Peyer's patch (tissue), 4 donors: ENCODE measurements around the gene TWF1. TPM values are rescaled to one million over a fixed set of nuclear protein-coding genes. Genes with fewer than 3 reads are reported as not detected.

ENCODE experiments used
- DNase-seq, 3 donors: peaks; one replicate each; pipeline ENCODE4 v3.0.0-alpha.2; 2017 to 2019
- H3K27ac ChIP-seq, 4 donors: fragments of 200-600 bp; sonication (generic); one replicate each; pipeline ENCODE4 v1.5.1; 2016 to 2019
- H3K27me3 ChIP-seq, 2 donors: fragments of 200-600 bp; sonication (generic); one replicate each; pipeline ENCODE4 v1.5.1; 2019
- H3K36me3 ChIP-seq, 3 donors: fragments of 200-600 bp; sonication (generic); one replicate each; pipeline ENCODE4 v1.5.1; 2016 to 2019
- H3K4me1 ChIP-seq, 4 donors: fragments of 200-600 bp; sonication (generic); one replicate each; pipeline ENCODE4 v1.5.1; 2016 to 2019
- H3K4me3 ChIP-seq, 4 donors: fragments of 200-600 bp; sonication (generic); 1 replicate in 3 of 4; 2 replicates in 1 of 4; pipeline ENCODE4 v1.5.1; 2016 to 2019; ENCODE audit warnings: mild to moderate bottlenecking in 1 of 4
- H3K9me3 ChIP-seq, 4 donors: fragments of 200-600 bp; sonication (generic); one replicate each; pipeline ENCODE4 v1.5.1; 2016 to 2019; ENCODE audit warnings: mild to moderate bottlenecking in 1 of 4
- POLR2A ChIP-seq, 2 donors: fragments of 450-650 bp; IDR thresholded peaks; one replicate each; pipeline ENCODE4 v1.5.1; 2017; ENCODE audit warnings: antibody characterized with exemption in 2 of 2, mild to moderate bottlenecking in 2 of 2, moderate library complexity in 2 of 2
- total RNA-seq, 4 donors: library from RNA; depleted of rRNA; stranded (reverse); fragments of >200 nt; gene quantifications; one replicate each; pipeline ENCODE4 v1.1.0, GENCODE V29; 2016
- TF ChIP-seq, protein P1 (sequence below), 6 experiments: fragments of 450-650 bp in 4 of 6; fragments of 200-600 bp in 2 of 6; sonication (generic) in 1 of 6; IDR thresholded peaks; one replicate each; pipeline ENCODE4 v1.5.1; 2017 to 2019; ENCODE audit warnings: antibody characterized with exemption in 6 of 6, mild to moderate bottlenecking in 3 of 6, moderate library complexity in 1 of 6

The TWF1 gene
- total RNA-seq, 4 donors from 2014 or later, result 40.9 to 126 (median 64.0) TPM

DNA sequence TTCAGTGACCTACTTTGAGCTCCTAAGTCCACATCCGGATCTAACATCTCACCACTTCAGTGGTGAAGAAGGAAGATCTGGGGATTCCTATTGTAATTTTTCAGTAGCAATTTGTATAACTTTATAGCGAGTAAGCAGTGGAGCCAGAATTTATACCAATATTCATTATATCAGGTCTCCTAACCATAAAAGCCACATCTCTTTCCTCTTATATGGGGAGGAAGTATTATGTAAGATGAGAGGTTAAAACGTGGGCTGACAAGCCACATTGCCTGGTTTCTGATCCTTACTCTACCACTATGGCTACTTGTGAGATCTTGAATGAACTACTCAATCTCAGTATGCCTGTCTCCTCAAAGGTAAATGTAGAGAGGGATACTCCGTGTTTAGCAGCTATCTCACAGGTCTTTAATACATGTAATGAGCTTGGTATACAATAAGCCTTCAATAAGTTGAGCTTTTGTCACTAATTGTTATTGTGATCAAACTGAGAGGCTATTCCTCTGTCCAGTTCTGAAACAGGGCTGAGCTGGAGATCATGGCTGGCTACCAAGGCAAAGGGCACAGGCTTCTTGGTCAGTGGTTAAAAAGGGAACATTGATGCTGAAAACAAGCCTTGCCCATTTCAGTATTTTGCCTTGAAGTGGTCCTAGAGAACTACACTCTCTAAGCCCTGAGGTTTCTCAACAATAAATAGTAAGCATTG lies 26.5 kb upstream of the TWF1 start:
- H3K27ac ChIP-seq, result no peak overlapping the region
- no peaks in the 10 kb centered on the region for H3K36me3 ChIP-seq
- no peaks in the 10 kb centered on the region for H3K27me3 ChIP-seq
- no peak for TF ChIP-seq POLR2A (IDR thresholded peaks at IDR 0.05)
- TF ChIP-seq, protein P1, sequence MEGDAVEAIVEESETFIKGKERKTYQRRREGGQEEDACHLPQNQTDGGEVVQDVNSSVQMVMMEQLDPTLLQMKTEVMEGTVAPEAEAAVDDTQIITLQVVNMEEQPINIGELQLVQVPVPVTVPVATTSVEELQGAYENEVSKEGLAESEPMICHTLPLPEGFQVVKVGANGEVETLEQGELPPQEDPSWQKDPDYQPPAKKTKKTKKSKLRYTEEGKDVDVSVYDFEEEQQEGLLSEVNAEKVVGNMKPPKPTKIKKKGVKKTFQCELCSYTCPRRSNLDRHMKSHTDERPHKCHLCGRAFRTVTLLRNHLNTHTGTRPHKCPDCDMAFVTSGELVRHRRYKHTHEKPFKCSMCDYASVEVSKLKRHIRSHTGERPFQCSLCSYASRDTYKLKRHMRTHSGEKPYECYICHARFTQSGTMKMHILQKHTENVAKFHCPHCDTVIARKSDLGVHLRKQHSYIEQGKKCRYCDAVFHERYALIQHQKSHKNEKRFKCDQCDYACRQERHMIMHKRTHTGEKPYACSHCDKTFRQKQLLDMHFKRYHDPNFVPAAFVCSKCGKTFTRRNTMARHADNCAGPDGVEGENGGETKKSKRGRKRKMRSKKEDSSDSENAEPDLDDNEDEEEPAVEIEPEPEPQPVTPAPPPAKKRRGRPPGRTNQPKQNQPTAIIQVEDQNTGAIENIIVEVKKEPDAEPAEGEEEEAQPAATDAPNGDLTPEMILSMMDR (IDR thresholded peaks at IDR 0.05), result no peak
- peaks cover 0 to 6% (median 2%) of the 10 kb centered on the region in 4 donors for H3K4me1 ChIP-seq
- H3K9me3 ChIP-seq, result no peaks in the 10 kb centered on the region
- H3K4me3 ChIP-seq, result no peak overlapping the region
- DNase-seq, result no peak

DNA sequence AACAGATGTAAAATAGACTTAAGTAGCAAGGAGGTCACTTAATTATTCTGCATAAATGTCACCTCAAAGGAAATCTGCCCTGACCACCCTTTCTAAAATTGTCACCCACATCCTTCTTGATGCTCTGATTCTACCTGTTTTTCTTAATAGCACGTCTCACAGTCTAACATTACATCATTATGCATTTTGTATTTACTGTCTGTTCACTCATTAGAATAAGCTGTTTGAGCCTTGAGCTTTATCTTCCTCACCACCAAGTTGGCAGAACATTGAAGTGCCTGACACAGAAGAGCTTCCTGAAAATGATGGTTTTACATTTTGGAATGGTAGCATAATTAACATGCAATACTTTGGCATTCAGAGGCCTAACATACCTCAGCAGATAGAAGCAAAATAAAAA lies 21.0 kb upstream of the TWF1 start:
- Histone ChIP-seq H3K27me3 (no peaks in the 10 kb centered on the region), H3K27ac (no peak overlapping the region), H3K4me3 (no peak overlapping the region), H3K9me3 (no peaks in the 10 kb centered on the region), H3K36me3 (no peaks in the 10 kb centered on the region), H3K4me1 (no peaks in the 10 kb centered on the region)
- TF ChIP-seq, protein P1 (IDR thresholded peaks at IDR 0.05), result no peak
- no peak for TF ChIP-seq POLR2A (IDR thresholded peaks at IDR 0.05)
- DNase-seq, result no peak

DNA sequence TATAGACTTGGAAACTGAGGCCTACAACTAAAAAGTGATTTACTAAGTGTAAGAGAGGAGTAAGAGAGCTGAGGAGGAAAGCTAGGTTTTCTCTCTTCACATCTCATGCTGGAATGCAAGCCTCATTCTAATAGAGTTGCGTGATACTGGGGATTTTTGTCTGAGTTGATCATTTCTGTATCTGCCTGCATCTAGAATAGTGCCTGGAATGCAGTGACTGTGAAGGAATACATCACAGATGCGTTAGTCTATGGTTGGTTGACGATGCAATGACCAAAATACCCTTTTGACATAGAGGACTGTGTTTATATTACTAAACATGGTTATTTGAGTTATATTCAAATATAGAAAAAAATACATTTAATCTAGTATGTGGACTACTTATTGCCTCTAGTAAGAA lies 20.6 kb upstream of the TWF1 start:
- DNase-seq, result no peak
- Histone ChIP-seq H3K36me3 (no peaks in the 10 kb centered on the region), H3K4me1 (no peaks in the 10 kb centered on the region), H3K27me3 (no peaks in the 10 kb centered on the region), H3K4me3 (no peak overlapping the region), H3K9me3 (no peaks in the 10 kb centered on the region), H3K27ac (no peak overlapping the region)
- TF ChIP-seq, protein P1 (IDR thresholded peaks at IDR 0.05), result no peak
- no peak for TF ChIP-seq POLR2A (IDR thresholded peaks at IDR 0.05)

DNA sequence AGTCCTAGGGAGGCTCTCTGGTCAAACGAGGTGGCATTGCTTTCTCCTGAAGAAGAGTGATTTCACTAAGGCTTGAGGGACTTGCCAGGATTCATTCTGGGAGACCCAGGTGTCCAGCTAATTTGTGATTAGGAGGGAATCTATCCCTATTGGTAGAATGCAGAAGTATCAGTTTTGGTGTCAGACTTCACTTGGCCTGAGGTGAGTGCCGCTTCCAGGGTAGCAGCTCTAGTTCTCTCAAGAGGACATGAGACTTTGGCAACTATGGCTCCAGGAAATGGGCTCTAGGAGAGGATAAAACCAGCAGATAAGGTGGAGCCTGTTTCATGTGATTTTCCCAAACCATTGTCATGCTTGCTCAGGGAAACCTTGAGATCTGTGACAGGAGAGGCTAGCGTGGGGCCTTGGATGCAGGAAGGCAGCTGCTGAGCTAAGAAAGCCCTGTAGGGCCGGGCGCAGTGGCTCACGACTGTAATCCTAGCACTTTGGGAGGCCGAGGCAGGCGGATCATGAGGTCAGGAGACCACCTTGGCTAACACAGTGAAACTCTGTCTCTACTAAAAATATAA lies 18.2 kb upstream of the TWF1 start:
- TF ChIP-seq, protein P1 (IDR thresholded peaks at IDR 0.05), result no peak
- TF ChIP-seq POLR2A (IDR thresholded peaks at IDR 0.05), result no peak
- DNase-seq, result no peak
- H3K27ac ChIP-seq, result no peak overlapping the region

DNA sequence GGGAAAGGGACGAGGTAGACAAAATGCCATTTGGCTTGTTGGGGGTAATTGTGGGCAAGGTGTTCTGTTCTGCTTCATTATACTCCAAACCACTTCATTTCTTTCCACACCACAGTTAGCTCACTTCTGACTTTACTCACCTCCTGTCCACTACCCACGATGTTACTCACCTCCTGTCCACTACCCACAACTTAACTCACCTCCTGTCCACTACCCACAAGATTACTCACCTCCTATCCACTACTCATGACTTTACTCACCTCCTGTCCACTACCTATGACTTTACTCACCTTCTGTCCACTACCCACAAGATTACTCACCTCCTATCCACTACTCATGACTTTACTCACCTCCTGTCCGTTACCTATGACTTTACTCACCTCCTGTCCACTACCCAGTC lies 10.1 kb upstream of the TWF1 start:
- DNase-seq, result no peak
- TF ChIP-seq POLR2A (IDR thresholded peaks at IDR 0.05), result no peak
- TF ChIP-seq, protein P1 (IDR thresholded peaks at IDR 0.05), result no peak
- Histone ChIP-seq H3K27me3 (no peaks in the 10 kb centered on the region), H3K27ac (no peak overlapping the region), H3K4me1 (no peaks in the 10 kb centered on the region), H3K9me3 (no peaks in the 10 kb centered on the region), H3K4me3 (no peak overlapping the region), H3K36me3 (no peaks in the 10 kb centered on the region)

More for the DNA sequence above, 18.2 kb upstream of the TWF1 start:
- Histone ChIP-seq H3K4me3 (no peak overlapping the region), H3K27me3 (no peaks in the 10 kb centered on the region), H3K4me1 (no peaks in the 10 kb centered on the region), H3K9me3 (no peaks in the 10 kb centered on the region), H3K36me3 (no peaks in the 10 kb centered on the region)
